GM21360 (cell line): ENCODE measurements around the gene ST7L.

ENCODE experiments used
- ATAC-seq: cut with Tn5 transposase; IDR thresholded peaks from one replicate; pipeline ENCODE4 v1.9.1; 2021; ENCODE audit warnings: mild to moderate bottlenecking, moderate library complexity; ENCODE audit not compliant: unreplicated experiment

The ST7L gene

DNA sequence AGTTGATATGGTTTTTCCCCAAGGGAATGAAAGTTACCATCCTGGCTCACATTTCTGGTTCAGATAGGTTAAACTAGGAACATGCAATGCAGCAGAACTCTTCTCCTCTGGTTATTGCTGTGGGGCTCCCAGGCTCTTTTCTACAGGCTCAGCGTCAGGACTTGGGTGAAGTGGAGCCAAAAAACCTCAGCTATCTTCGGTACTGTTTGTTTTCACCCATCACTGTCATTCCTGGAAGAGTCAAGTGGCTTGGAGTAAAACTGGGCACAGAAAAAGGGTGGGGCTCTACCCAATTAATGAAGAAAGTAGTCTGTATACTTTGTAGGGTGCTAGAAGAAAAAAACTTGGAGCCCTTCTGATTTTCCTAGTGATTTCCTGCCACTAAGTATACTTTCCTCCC, 100.8 kb downstream of the ST7L start:
- no peak for ATAC-seq

DNA sequence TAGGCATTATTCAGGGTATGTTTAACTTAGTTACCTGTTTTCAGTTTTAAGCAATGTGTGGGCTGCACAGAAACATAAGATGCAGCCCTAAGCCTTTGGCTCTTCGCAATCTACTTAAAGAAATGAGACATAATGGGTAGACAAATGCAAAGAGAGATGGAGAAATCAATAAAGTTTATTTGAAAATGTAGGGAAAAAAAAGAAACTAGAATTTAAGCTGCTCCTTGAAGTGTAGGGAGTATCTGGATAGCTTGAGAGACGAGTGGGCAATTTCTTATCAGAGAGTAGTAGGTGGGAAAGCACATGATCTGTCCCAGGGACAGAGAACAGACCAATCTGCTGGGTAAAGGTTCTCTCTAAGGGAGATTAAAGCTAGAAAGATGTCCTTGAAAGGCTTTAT, 101.3 kb downstream of the ST7L start:
- ATAC-seq = no peak

DNA sequence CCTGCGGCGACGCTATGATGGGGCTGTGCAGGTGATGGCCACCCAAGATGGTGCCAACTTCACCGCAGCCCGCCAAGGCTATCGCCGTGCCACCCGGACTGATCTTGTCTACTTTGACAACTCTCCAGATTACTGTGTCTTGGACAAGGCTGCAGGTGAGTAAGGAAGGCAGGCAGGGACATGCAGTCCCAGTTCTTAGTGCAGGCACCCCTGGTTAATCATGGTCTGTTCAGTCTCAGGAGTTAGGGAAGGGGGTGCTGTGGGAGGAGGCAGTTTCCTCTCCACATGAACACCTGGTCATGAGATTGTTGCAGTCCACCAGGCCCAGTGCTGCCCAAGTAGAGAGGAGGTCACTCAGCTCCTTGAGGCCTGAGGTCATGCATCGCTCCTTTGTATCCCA, 101.7 kb downstream of the ST7L start:
- no peak for ATAC-seq

DNA sequence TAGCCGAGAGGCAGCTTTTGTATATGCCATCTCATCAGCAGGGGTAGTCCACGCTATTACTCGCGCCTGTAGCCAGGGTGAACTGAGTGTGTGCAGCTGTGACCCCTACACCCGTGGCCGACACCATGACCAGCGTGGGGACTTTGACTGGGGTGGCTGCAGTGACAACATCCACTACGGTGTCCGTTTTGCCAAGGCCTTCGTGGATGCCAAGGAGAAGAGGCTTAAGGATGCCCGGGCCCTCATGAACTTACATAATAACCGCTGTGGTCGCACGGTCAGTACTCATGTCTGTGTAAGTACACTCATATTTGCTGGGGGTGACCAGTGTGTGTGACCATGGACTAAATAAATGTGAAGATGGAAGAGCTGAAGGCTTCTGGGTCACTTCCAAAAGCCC, 102.8 kb downstream of the ST7L start:
- ATAC-seq = no peak

DNA sequence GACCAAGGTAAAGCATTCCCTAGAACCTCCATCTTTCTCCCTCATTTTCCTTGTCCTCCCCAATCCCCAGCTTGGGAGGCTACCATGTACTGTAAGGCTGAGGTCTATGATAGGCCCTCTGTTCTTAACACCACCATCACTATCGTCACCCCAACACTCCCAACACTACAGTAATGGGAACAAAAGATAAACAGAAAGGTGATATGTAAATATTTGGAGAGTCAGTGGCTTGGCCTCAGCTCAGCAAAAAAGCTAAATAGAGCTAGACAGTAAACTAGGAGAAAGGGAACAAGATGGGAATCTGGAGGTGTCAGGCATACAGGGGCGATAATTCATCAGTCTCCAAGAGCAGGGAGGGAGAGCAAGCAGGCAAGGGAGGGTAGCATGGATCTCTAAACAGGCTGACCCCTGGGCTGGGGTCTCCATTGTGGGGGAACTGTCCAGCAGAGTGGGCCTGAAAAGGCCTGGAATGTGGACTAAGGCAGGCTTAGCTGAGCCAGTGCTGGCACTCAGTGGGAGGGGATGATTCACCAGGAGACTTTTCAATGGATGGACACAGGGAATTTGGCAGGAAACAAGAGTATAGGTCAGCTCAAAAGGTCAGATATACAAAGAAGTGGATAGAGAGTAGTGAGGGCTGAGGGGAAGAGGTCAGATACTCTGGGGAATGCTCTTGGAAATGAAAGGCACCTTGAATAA, 103.5 kb downstream of the ST7L start:
- ATAC-seq = no peak

DNA sequence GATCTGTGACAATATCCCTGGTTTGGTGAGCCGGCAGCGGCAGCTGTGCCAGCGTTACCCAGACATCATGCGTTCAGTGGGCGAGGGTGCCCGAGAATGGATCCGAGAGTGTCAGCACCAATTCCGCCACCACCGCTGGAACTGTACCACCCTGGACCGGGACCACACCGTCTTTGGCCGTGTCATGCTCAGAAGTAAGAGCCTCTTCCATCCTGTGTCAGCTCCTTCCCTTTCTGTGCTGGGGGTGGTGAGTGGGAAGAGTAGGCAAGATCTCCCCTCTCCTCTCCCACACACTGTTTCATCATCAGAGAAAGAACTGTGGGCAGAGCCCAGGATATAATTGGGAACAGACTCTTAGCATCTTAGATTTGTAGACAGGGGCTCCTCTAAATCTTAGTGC, 104.0 kb downstream of the ST7L start:
- ATAC-seq = no peak

DNA sequence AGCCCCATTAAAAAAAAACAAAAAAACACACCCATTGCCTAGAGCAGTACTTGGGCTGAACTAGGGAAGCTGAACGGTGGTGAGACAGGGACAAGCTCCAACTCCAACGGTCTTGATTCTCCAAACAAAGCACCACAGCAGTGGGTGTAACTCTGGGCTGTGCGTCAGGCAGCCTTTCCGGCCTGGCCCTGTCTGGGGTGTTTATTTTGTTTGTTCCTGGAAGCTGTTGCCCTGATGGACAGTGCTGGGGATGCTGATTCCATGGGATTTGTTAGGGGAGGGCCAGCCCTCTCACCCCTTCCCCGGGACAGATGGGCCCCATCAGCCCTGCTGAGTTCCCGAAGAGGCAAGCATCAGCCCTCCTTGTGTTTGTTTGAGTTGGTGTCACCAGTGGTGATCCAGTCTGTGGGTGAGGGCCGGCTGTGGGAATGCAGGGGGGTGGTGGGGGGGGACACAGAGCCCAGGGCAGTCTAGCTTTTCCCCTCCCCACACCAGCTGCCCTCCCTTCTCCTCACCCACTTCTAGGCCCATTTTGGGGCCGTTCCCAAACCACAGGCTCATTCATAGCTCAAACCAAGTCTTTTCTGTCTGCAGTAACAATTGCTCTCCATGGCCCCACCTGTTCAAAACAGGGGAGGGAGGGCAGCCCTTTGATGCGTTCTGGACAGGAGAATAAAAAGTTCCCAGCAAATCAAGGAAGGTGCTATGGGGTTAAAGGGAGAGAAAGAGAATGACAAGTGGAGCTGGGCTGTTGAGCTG, 105.7 kb downstream of the ST7L start:
- no peak for ATAC-seq

DNA sequence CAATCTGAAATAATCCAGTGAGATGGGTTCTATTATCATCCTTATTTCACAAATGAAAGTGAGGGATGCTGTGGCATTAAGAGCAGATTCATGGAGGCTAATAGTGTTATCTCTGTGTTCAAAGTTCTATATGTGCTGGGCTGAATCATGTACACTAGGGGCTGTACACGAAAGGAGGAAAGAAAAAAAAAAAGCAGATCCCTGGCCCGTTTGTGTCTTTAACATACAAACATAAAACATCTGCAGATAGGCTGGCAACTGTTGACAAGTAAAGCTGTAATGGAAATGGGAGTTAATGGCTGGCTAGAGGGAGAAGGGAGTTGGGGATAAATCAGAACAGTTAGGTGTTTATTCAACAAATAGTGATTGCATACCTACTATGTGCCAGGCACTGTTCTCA, 107.0 kb downstream of the ST7L start:
- ATAC-seq = no peak

DNA sequence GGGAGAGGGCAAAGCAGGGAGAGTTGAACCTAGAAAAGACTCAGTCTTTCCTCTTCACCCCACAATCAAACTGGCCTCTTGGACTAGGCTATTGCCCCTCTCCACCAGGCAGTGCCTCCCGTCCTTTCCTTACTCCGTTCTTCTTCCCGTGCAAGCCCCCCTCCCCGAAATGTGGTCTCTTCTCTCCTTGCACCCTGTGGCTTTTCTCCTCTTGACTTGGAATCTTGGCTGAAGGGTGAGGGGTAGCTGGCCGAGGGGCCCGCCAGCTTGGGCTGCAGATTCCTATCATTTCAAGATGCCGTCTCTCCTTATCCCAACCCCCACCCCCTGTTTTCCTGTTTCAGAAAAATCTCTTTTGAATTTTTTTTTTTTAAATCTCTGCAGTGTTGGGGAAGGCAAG, 108.6 kb downstream of the ST7L start:
- ATAC-seq = no peak

DNA sequence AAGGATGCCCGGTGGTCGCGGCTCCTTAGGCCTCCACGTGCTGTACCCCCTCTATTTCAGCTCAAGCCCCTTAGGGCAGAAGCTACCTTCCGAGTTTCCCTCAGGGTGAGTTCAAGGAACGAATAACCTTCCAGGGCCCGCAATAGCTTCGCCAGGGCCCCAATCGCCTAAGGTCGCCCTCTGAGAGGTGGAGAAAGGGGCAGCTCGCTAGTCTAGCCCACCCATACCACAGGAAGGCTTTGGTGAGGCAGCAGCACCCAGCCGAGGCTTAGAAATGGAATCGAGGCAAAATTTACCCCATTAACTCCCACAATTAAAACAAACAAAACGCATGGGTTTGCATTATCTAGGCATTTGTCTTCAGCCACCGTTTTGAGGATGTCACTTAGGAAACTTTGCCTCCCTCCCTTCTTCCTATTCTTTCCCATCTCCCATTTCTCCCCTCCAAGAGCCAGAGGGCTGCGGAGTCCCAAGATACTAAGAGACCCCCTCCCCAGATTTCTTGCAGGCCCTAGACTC, 109.2 kb downstream of the ST7L start:
- ATAC-seq = no peak

DNA sequence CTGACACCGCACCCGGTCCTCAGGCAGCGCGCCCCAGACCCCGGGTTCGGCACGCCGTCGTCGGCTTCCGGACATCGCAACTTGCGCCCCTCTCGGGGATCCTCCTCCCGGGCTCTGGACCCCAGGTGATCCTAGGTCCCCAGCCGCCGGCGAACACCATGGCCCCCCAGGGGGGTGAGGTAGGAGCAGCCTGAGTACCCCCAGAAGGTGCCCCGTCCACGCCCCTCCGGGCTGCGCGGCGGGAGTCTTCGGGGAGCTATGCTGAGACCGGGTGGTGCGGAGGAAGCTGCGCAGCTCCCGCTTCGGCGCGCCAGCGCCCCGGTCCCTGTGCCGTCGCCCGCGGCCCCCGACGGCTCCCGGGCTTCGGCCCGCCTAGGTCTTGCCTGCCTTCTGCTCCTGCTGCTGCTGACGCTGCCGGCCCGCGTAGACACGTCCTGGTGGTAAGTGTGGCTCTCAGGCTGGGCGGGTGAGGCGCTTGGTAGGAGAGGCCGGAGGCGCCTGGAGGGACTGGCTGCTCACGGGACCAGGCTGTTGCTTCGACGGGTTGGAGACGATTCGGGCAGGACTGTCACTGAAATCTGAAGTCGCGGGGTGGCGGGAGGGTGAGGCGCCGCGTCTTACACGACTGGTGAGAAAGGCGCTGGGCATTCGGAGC, 109.8 kb downstream of the ST7L start:
- no peak for ATAC-seq

DNA sequence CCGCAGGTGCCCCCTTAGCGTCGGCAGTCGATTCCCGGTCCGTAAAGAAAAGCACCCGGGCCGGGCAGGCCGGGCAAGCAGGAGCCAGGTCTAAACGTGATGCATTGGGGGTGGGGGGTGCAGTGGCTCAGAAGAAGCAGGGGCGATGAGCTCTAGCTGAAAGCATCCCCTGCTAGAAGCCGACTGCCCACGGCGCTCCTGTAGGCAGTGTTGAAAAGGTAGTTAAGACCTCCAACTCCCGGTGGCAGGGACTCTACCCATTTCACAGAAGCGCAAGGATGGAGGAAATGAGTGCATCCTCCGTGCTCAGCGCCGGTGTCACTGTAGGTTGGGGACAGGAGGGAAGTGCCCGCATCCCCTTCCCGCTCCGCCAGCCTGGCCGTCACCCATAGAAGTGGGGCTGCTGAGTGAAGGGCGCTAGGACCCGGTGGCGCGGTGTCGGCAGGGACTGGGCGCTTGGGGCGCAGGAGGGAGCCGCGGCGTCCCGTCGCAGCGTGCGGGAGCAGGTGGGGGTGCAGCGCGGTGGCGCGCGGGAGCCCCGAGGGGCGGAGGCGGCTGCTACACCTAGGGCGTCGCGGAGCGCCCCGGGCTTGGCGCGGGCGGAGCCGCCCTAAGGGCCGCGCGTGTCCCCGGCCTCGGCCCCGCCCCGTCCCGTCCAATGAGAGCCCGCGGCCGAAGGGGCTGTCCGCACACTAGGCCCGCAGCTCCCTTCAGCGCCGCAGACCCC, 110.5 kb downstream of the ST7L start, which contains the start of gene WNT2B:
WNT2B (plus strand) TSS at position 688 of the 727 bp plus-strand sequence. CDS start 298 bp downstream, outside the sequence.
- peak; percentile 43 for ATAC-seq

DNA sequence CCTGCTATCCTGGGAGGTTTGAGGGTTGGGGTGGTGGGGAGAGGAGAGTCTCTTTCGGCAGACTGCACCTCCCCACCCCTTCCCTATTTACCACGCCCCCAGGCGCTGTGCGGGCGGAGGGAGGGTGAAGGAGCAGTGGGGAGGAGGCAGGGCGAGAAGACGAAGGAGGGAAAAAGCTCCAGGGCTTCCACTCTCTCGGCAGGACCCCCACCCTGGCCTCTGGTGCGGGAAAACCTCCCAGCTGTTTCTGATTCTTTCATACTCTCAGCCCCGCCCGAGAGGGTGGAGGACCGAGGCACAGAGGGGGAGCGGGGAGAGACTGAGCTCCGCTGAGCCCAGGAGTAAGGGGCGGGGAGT, 111.0 kb downstream of the ST7L start:
- no peak for ATAC-seq

DNA sequence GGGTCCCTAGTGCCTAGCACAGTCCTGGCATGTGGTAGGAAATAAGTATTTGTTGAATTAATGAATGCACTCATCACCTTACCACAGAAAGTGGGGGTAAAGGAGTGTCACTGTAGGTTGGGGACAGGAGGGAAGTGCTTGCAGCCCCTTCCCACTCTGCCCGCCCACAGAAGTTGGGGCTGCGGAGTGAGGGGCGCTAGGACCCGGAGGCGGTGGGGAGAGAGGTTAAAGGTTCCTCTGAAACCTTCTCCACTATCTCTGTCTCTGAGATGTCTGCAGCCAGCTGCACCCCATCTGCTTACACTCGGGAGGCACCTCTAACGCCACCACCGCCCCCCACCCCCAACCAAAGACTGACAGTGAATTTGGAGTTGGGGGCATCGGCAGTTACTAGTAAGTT, 111.6 kb downstream of the ST7L start:
- no peak for ATAC-seq

DNA sequence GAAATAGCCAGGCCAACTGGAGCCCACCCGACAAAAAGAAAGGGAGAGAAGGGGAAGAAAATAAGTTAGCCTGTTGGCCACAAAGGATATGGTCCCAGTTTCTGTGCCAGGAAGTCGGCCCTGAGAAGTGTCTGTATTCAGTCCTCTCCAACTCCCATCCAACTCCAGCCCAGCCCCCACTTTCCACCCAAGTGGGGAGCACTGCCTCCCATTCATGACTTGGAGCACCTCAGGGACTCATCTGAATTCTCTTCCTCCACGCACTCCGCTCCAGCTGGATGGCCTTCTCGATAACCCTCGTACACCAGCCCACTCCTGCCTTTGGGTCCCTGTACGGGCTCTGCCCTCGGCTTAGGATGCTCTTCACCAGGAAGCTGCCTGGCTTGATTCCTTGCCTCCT, 112.2 kb downstream of the ST7L start:
- ATAC-seq = no peak

DNA sequence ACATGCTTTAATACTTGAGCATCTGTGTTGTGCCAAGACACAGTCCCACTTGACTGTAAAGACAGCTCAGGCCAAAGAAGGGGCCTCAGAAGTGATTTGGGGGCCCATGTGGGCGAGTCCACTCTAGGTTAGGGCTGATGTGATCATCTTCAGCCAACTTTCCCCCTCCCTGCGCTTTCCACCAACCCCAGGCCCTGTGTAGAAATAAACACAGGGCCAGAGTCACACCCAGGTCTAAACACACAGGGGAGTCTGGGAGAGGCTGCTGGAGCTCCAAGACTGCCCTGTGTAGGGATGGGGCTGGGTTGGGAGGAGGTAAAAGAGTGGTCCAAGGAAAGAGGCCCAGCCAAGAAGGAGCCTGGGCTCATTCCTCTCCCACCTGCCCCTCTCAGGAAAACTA, 112.6 kb downstream of the ST7L start:
- ATAC-seq = no peak

DNA sequence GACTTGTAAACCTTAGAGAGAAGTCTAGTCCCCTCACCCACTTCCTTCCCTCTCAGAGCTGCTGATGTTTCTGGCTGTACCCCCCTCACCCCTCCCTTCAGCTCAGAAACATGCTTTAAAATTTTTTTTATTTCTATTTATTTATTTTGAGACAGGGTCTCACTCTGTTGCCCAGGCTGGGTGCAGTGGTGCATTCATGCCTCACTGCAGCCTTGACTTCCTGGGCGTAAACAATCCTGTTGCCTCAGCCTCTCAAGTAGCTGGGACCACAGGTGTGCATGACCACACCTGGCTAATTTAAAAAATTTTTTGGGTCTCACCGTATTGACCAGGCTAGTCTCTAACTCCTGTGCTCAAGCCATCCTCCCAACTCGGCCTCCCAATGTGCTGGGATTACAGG, 113.1 kb downstream of the ST7L start:
- ATAC-seq = no peak

DNA sequence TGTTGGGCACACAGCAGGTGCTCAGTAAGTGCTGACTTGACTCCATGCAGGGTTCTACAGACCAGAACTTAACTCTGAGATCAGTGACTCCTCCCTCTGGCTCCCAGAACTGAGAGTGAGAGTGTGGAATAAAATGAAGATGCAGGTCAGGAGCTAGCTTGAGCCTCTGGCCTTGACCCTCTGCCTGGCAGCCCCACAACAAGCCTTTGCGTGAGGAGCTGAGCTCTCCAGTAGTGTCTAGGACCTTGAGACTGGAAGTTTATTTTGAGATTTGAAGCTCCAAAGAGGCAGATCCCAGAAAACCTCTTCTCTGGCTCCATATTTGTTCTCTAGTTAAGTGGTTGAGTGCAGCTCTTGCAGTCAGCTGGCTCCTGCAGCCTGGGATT, 113.5 kb downstream of the ST7L start:
- ATAC-seq = no peak

DNA sequence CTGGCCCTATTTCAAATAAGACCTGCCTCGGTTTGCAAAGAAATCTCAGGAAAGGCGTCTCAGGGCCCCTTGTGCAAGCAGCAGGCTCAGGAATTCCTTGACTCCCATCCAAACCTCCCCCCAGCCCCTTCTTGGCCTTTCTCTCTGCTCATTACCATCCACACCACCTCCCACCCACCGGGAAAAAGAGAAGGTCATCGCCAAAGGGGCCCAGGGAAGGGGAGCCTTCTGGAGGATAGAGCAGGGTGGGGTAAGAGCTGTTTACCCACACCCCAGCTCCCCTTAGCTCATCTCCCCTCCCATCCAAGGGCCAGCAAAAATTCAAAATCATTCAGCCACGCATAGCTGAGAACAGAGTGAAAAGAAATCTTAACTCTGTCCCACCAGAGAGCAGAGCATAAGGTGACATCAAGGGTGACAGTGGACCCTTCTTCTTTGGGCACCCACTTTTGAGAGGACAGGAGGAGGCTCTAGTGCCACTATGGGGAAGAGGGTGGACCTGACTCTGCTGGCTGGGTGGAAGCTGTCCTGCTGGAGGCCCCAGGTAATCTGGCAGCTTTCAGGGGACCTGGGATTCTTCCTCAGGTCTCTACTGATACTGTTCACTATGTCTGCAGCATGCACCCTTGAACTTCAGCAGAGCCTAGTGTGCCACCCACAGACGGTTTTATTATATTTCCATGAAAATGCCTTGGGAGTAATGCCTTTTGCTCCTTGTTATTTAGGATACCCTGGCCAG, 114.1 kb downstream of the ST7L start:
- no peak for ATAC-seq

DNA sequence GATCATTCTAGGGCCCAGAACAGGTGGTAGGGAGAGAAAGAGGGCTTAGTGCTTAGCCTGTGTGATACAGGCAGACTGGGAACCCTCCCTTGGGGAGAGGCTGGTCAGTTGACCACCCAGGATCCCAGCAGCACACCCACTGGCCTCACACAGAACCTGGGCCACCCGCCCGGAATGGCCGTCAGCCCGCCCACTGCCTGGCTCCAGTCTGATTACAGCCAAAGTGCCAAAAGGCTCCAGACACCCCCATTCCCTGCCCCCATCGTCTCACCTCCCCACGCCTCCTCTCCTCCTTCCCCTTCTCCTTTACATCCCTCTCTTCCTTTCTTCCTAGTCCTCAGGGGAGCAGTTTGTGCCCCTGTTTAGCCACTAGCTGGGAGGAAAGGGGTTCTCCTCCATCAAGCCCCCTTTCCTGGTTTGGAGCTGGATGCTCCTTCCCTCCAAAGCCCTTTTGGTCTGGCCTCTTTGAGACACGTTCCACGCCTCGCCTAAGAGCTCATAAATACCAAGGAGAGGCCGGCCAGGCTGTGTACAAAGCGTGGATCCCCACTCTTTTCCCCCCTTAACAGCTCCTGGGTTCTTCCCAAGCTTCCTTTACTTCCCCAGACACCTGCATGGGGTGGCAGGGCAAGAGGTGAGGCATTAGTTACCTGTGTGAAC, 114.8 kb downstream of the ST7L start:
- no peak for ATAC-seq
